Chondrocyte (in vitro differentiated cells): ENCODE results near the gene DDR1. TPM values are rescaled to one million over a fixed set of nuclear protein-coding genes. Genes with fewer than 3 reads are reported as not detected.
"Not testable (repeated sequence)": the region's sequence is repeated elsewhere in the genome, so short reads cannot be mapped to it uniquely, and the experiment has no call there.

Experiments used
- DNase-seq: peaks from one replicate; pipeline ENCODE4 v3.0.0; 2021; ENCODE audit warnings: mixed read lengths, low spot score
- H3K27ac Mint-ChIP-seq: one replicate; pipeline ENCODE4 v1.8.0; 2021; ENCODE audit warnings: mild to moderate bottlenecking, moderate library complexity, mixed read lengths; ENCODE audit not compliant: unreplicated experiment
- H3K27me3 Mint-ChIP-seq: 2 replicates; pipeline ENCODE4 v1.8.0; 2021; ENCODE audit warnings: low read depth, mixed read lengths
- H3K36me3 Mint-ChIP-seq: 2 replicates; pipeline ENCODE4 v1.8.0; 2021; ENCODE audit warnings: low read depth, mixed read lengths
- H3K4me1 Mint-ChIP-seq: 2 replicates; pipeline ENCODE4 v1.8.0; 2021; ENCODE audit warnings: low read depth, mild to moderate bottlenecking, mixed read lengths
- H3K4me3 Mint-ChIP-seq: one replicate; pipeline ENCODE4 v1.8.0; 2021; ENCODE audit warnings: mild to moderate bottlenecking, moderate library complexity, mixed read lengths; ENCODE audit not compliant: unreplicated experiment
- H3K9me3 Mint-ChIP-seq: 2 replicates; pipeline ENCODE4 v1.8.0; 2021; ENCODE audit warnings: low read depth, mixed read lengths
- CTCF ChIP-seq: fragments of 200-600 bp; sonication (generic); IDR thresholded peaks from 2 replicates; pipeline ENCODE4 v1.5.0; 2021; ENCODE audit warnings: antibody characterized with exemption, mild to moderate bottlenecking, moderate library complexity
- total RNA-seq: library from RNA; stranded (reverse); gene quantifications from 3 replicates; pipeline ENCODE4 v1.2.1, GENCODE V29; 2021

Gene DDR1
- total RNA-seq, 1 donor from 2014 or later, result 112 TPM

GRCh38 chr6:30873137-30873640 is 11.1 kb upstream of the DDR1 start:
- Mint-ChIP-seq H3K27ac (no peak overlapping the region), H3K9me3 (peaks cover 34% of the 10 kb centered on the region), H3K27me3 (no peaks in the 10 kb centered on the region), H3K4me1 (peaks cover 37% of the 10 kb centered on the region), H3K36me3 (peaks cover 15% of the 10 kb centered on the region), H3K4me3 (no peak overlapping the region)
- no peak for TF ChIP-seq CTCF
- DNase-seq, result no peak

- H3K27ac Mint-ChIP-seq, H3K27me3 Mint-ChIP-seq, H3K4me3 Mint-ChIP-seq, DNase-seq: not testable (repeated sequence)
- H3K4me1 Mint-ChIP-seq, result peaks cover 43% of the 10 kb centered on the region
- peaks cover 15% of the 10 kb centered on the region for H3K36me3 Mint-ChIP-seq
- H3K9me3 Mint-ChIP-seq, result peaks cover 30% of the 10 kb centered on the region
Observed at GRCh38 chr6:30873795-30874194, 10.5 kb upstream of the DDR1 start.

GRCh38 chr6:30875244-30876038 is 8.9 kb upstream of the DDR1 start:
- peak overlapping the region; percentile 99 for H3K27ac Mint-ChIP-seq
- no peak overlapping the region for H3K4me3 Mint-ChIP-seq
- peaks cover 20% of the 10 kb centered on the region for H3K9me3 Mint-ChIP-seq

GRCh38 chr6:30876039-30876730 is 8.1 kb upstream of the DDR1 start:
- Mint-ChIP-seq H3K9me3 (peaks cover 15% of the 10 kb centered on the region), H3K27ac (peak overlapping the region; percentile 99), H3K27me3 (no peaks in the 10 kb centered on the region), H3K4me3 (no peak overlapping the region), H3K36me3 (peaks cover 11% of the 10 kb centered on the region), H3K4me1 (peaks cover 50% of the 10 kb centered on the region)
- no peak for TF ChIP-seq CTCF
- DNase-seq, result no peak

More at GRCh38 chr6:30875244-30876038, 8.9 kb upstream of the DDR1 start:
- no peak for TF ChIP-seq CTCF
- Mint-ChIP-seq H3K27me3 (no peaks in the 10 kb centered on the region), H3K4me1 (peaks cover 44% of the 10 kb centered on the region), H3K36me3 (peaks cover 11% of the 10 kb centered on the region)
- no peak for DNase-seq

- Mint-ChIP-seq H3K36me3 (peaks cover 5% of the 10 kb centered on the region), H3K4me1 (peaks cover 65% of the 10 kb centered on the region), H3K4me3 (peak overlapping the region; percentile 63), H3K27ac (peak overlapping the region; percentile 99), H3K27me3 (no peaks in the 10 kb centered on the region), H3K9me3 (peaks cover 7% of the 10 kb centered on the region)
- TF ChIP-seq CTCF, result peak; percentile 98
- DNase-seq, result peak; percentile 84
Observed at GRCh38 chr6:30877419-30878262, 6.7 kb upstream of the DDR1 start.
